HCT116 (cell line): ENCODE data around the gene FOXK2.

ENCODE experiments used
- CEBPB ChIP-seq: IDR thresholded peaks from 2 replicates; pipeline ENCODE4 v1.6.1; 2012; ENCODE audit warnings: low read depth
- ELF1 ChIP-seq: IDR thresholded peaks from 2 replicates; pipeline ENCODE4 v1.6.1; 2012; ENCODE audit warnings: low read depth, borderline replicate concordance
- POLR2A ChIP-seq: IDR thresholded peaks from 2 replicates; pipeline ENCODE4 v1.7.0; 2011; ENCODE audit warnings: borderline replicate concordance; ENCODE audit not compliant: insufficient read depth, insufficient read length; ENCODE audit errors: extremely low read depth
- SRF ChIP-seq: IDR thresholded peaks from 2 replicates; pipeline ENCODE4 v1.6.1; 2012; ENCODE audit warnings: low read depth
- TF ChIP-seq, protein P1 (sequence below), 3 experiments: fragments of 200-600 bp in 1 of 3; sonication (generic) in 1 of 3; IDR thresholded peaks in 2 of 3; conservative IDR thresholded peaks in 1 of 3; 2 replicates each; pipeline ENCODE4 v1.5.1; 2012 to 2017; ENCODE audit warnings: low read depth in 2 of 3, low read length in 2 of 3, antibody characterized with exemption in 1 of 3, borderline replicate concordance in 1 of 3, control low read depth in 1 of 3, mild to moderate bottlenecking in 1 of 3, mixed read lengths in 1 of 3, mixed run types in 1 of 3, moderate library complexity in 1 of 3; ENCODE audit not compliant: insufficient read depth in 1 of 3

DNA sequence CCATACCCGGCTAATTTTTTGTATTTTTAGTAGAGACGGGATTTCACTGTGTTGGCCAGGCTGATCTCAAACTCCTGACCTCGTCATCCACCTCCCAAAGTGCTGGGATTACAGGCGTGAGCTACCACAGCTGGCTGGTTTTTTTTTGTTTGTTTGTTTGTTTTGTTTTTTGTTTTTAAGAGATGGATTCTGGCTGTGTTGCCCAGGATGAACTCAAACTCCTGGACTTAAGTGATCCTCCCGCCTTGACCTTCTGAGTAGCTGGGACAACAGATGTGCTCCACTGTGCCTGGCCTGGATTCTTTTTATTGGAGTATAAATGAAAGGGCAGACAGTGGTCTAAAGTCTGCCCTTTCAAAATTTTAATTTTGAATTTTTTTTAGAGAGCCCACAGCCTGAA is 44.7 kb downstream of the FOXK2 start:
- TF ChIP-seq, protein P1, sequence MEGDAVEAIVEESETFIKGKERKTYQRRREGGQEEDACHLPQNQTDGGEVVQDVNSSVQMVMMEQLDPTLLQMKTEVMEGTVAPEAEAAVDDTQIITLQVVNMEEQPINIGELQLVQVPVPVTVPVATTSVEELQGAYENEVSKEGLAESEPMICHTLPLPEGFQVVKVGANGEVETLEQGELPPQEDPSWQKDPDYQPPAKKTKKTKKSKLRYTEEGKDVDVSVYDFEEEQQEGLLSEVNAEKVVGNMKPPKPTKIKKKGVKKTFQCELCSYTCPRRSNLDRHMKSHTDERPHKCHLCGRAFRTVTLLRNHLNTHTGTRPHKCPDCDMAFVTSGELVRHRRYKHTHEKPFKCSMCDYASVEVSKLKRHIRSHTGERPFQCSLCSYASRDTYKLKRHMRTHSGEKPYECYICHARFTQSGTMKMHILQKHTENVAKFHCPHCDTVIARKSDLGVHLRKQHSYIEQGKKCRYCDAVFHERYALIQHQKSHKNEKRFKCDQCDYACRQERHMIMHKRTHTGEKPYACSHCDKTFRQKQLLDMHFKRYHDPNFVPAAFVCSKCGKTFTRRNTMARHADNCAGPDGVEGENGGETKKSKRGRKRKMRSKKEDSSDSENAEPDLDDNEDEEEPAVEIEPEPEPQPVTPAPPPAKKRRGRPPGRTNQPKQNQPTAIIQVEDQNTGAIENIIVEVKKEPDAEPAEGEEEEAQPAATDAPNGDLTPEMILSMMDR (IDR thresholded peaks at IDR 0.05 in 2 of 3, conservative IDR thresholded peaks at IDR 0.05 in 1 of 3; ENCODE audit: borderline replicate concordance in 1 of 3, insufficient read depth in 1 of 3, low read depth in 2 of 3, low read length in 2 of 3), result no peak
- no peak for TF ChIP-seq ELF1
- no peak for TF ChIP-seq POLR2A
- no peak for TF ChIP-seq SRF
- TF ChIP-seq CEBPB, result no peak
